Measurements from ENCODE around the gene CABP1.

DNA sequence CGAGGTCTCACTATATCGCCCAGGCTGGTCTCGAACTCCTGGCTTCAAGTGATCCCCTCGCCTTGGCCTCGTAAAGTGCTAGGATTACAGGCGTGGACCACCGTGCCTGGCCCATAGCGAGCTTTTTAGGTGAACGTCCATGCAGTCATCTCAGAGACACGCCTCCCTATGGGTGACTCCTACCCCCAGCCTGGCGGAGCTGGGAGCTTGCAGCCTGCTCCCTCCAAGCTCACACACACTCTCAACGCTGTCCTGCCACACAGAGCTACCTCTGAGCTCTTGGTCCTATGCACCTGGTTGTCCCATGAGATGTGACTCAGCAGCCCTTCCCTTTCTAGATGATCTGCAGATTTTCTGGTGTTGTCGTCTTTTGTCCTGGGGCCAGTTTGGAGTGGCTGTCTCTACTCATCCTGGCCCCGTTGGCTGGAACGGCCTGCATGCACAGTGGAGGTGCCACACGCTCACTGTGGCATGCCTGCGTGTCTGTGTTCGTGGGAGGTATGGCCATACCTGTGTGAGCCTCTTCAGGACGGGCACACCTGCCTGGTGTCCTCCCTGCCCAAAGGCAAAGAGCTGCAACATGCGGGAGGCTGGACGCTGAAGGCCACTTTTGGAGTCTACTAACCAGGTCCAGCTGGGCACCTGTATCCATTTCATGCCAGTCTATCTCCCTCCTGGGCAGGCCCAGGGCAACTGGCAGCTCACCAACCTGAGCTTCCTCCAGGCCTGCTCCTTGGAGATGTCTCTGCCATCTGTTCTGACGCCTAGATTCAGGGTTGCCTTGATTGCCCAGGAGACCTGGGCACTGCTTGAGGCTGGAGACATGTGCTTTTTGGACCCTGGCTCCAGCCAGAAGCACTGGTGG is 18.1 kb downstream of the CABP1 start:
- TF ChIP-seq, protein P1, sequence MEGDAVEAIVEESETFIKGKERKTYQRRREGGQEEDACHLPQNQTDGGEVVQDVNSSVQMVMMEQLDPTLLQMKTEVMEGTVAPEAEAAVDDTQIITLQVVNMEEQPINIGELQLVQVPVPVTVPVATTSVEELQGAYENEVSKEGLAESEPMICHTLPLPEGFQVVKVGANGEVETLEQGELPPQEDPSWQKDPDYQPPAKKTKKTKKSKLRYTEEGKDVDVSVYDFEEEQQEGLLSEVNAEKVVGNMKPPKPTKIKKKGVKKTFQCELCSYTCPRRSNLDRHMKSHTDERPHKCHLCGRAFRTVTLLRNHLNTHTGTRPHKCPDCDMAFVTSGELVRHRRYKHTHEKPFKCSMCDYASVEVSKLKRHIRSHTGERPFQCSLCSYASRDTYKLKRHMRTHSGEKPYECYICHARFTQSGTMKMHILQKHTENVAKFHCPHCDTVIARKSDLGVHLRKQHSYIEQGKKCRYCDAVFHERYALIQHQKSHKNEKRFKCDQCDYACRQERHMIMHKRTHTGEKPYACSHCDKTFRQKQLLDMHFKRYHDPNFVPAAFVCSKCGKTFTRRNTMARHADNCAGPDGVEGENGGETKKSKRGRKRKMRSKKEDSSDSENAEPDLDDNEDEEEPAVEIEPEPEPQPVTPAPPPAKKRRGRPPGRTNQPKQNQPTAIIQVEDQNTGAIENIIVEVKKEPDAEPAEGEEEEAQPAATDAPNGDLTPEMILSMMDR (IDR thresholded peaks at IDR 0.05; ENCODE audit: extremely low read depth in 1 of 2, insufficient read depth in 1 of 2, low read depth in 1 of 2, low read length in 2 of 2), result no peak
- TF ChIP-seq POLR2A (IDR thresholded peaks at IDR 0.05; ENCODE audit: low read depth, low read length) (no peak), EZH2 (IDR thresholded peaks at IDR 0.05; ENCODE audit: borderline replicate concordance, low read depth, low read length, severe bottlenecking) (no peak), GATA2 (IDR thresholded peaks at IDR 0.05; ENCODE audit: insufficient read depth, insufficient read length, low read depth, low read length) (no peak), POLR2AphosphoS5 (IDR thresholded peaks at IDR 0.05; ENCODE audit: insufficient read depth, low read depth, low read length) (no peak), JUN (IDR thresholded peaks at IDR 0.05; ENCODE audit: borderline replicate concordance, insufficient read depth, insufficient read length, low read depth) (no peak), FOS (IDR thresholded peaks at IDR 0.05; ENCODE audit: borderline replicate concordance, insufficient read depth, low read length) (no peak)
- TF ChIP-seq, protein P2, sequence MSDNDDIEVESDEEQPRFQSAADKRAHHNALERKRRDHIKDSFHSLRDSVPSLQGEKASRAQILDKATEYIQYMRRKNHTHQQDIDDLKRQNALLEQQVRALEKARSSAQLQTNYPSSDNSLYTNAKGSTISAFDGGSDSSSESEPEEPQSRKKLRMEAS (IDR thresholded peaks at IDR 0.05; ENCODE audit: insufficient read depth, insufficient read length), result no peak

All from endothelial cell of umbilical vein (primary cell).